GM18511 (cell line): ENCODE results near the gene GLB1L3.

ENCODE experiments used
- ATAC-seq: cut with Tn5 transposase; IDR thresholded peaks from one replicate; pipeline ENCODE4 v1.9.1; 2021; ENCODE audit warnings: mild to moderate bottlenecking, moderate library complexity; ENCODE audit not compliant: unreplicated experiment

GLB1L3 gene, protein sequence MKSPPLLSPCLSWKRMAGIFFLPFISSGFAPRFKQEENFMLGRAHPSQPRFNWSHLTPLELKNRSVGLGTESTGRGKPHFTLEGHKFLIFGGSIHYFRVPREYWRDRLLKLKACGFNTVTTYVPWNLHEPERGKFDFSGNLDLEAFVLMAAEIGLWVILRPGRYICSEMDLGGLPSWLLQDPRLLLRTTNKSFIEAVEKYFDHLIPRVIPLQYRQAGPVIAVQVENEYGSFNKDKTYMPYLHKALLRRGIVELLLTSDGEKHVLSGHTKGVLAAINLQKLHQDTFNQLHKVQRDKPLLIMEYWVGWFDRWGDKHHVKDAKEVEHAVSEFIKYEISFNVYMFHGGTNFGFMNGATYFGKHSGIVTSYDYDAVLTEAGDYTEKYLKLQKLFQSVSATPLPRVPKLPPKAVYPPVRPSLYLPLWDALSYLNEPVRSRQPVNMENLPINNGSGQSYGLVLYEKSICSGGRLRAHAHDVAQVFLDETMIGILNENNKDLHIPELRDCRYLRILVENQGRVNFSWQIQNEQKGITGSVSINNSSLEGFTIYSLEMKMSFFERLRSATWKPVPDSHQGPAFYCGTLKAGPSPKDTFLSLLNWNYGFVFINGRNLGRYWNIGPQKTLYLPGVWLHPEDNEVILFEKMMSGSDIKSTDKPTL

DNA sequence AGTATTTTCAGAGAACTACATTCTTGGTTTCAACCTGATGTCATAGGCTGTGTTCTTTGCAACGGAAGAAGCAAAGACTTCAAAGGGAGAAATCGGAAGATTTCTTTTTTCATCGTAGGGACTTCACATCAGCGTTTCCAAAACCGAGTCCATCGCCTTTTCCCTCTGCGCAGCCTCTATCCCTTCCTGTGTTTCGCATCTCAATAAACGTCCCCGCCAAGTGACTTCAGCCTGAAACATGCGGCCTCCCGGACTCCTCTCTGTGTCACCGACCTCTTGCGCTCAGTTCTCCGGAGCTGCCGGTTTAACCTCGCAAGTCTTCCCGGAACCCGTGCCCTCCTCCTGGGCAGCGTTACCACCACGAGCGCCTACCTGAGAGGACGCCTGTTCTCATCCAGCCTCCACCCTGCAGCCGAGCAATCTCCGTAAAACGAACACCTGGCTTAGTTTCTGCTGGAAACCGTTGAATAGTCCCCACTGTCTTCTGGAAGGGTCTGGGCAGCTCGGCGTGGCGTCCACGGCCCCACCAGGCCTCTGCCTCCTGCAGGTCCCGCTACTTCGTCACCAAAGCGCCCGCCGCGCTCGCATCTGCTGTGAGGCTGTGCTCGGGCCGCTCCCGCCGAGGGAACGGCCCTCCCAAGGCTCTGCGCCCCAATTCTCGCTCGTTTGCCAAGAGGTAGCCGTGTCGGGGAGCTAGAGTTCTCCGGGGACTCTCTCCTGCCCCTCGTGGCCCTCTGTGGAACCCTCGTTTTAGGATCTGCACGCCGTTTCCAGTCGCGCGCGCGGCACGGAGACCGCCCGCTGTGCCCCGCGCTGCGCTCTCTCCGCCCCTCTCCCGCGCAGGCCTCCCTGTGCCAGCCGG lies at the start of gene GLB1L3:
GLB1L3 (plus strand) TSS at position 846 of the 862 bp plus-strand sequence. CDS start 362 bp downstream, outside the sequence.
- peak; percentile 76 for ATAC-seq

DNA sequence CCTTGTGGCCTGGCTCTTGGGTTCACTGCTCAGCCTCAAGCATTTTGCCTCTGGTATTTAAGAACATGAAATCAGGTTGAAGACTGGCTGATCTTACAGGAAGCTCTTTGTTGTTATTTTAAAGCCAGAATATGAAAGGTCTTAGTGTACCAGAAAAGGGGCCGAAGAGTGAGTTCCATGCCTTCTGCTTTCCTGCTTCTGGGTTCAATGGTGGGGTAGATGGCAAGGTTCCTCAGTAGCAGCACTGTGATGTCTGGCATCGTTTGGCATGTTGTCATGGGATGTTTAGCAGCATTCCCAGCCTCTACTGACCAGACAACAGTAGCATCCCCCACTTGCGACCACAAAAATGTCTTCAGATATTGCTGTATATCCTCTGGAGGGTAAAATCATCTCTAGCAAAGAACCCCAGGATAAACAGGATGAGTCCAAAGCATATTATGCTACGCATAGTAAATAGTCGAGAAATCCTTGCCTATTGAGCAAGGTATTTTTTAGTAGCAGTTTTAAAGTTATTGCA lies 49.3 kb upstream of the GLB1L3 start:
- no peak for ATAC-seq

DNA sequence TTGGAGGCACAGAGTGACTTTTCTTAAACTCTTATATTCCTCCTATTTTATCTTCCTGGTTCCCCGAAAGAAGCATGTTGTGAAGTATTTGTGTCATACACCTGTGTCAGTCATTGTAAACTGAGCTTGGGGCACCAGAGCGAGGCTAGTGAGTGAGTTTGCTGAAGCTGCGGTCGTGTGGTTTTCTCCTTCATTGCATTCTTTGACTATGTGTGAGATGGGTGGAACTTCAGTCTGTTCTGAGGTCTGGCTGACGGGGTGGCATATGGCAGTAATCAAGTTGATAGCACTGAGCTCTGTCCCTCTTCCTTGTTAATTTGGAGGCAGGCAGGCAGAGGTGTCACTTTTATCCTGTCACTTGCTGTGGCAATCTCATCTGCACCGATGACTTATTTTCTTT lies 47.6 kb upstream of the GLB1L3 start:
- peak; percentile 58 for ATAC-seq

DNA sequence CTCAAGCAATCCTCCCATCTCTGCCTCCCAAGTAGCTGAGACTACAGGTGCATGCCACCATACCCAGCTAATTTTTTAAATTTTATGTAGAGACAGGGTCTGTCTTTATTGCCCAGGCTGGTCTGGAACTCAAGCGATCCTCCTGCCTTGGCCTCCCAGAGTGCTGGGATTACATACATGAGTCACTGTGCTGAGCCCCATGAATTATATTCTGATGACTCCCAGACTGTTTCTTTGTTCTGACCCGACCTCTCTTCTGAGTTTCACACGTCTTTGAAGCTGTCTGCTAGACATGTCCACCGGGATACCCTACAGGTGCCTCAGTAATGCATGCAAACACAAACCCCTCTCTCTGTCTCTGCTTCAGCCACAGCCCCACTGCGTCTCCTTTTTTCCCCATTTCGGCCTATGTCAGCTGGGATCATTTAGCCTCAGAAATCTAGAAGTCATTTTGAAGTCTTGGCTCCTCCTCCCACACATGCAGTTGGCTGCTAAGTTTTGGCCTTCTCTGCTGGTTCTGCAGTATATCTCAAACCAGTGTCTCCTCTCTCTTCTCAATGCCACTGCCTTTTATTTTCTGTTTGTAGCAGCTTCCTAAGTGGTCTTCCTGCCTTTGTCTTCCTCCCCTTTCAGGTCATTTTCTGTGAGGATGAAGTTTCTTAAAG lies 46.9 kb upstream of the GLB1L3 start:
- ATAC-seq, result no peak

DNA sequence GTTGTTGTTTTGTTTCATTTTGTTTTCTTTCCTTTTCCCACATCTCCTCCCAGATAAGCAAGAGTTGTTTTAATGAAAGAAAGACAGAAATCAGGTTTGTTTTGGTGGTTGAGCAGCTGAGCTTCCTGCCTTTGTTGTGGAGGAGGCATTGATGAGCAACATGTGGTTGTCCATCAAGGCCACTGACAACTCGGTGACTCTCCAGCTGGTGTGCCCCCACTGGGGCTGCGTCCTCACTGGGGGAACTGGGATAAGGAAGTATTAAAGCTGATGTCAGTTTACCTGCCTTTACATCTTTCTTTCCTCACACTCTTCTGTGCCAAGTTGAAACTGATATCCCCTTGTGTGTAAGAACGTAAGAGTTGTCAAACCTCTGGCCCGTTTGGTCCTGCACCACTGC lies 45.8 kb upstream of the GLB1L3 start:
- ATAC-seq, result no peak

DNA sequence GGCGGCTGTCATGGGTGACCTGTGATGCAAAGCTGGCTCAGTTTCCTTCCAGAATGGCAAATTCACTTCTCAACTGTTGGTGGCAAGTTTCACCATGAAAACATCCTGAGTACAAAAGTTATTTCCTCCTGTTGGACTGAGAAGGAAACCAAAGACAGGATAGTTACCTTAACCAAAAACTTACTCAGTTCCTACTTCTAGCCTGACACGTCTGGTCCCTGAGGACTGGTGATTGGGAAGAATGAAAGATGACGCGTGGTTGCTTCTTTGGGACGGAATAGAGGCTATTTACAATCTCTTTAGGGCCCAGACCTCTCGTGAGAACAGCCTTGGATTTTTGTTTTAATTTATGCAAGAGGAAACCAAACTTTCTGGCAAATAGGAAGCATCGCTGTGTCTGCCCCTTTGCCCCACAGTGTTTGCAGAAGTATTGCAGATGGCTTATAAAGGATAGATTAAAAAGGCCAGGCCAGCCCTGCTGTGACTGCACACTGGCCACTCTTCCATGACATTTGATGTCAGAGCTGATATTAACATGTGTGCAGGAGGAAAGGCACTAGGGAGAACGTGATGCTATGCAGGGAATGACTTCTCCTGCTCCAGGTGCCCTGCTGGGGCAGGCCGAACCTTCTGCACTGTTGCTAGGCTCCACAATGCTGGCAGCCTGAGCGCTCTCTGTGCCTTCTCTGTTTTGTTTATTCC lies 44.1 kb upstream of the GLB1L3 start:
- peak; percentile 30 for ATAC-seq

DNA sequence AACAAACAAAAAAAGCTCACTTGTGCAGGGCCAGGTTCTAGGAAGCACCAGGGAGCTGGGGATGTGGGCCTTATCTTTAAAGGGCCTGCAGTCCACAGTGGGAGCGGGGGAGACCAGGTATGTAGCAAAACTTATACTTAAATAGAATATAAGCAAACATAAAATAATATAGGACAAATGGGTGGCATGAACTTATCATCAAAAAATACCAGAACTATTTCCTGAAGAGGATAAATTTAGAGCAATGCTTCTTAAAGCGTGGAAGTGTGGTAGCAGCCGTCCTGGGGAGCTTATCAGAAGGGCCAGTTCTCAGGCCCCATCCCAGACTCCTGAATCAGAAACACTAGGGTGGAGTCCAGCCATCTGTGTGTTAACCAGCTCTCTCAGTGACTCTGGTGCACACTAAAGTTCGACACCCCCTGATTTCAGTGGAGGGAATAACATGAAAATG lies 42.4 kb upstream of the GLB1L3 start:
- ATAC-seq, result no peak

DNA sequence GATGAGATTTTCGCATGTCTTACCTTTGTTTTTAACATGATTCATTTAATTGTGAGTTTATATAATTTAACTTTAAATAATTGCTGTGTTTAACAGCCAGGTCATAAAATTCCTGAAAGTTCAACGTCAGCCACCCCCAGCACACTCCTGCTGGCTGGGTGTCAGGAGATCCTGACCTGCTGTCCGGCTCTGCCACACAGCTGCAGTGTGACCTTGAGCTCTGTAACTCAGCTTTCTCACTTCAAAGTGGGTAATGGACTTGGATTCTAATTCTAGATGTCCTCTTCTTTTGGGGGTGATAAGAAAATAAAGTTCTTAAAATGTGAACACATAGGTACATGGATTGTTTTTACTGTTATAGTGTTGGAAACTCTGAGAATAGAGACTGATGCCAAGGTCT lies 40.8 kb upstream of the GLB1L3 start:
- no peak for ATAC-seq

DNA sequence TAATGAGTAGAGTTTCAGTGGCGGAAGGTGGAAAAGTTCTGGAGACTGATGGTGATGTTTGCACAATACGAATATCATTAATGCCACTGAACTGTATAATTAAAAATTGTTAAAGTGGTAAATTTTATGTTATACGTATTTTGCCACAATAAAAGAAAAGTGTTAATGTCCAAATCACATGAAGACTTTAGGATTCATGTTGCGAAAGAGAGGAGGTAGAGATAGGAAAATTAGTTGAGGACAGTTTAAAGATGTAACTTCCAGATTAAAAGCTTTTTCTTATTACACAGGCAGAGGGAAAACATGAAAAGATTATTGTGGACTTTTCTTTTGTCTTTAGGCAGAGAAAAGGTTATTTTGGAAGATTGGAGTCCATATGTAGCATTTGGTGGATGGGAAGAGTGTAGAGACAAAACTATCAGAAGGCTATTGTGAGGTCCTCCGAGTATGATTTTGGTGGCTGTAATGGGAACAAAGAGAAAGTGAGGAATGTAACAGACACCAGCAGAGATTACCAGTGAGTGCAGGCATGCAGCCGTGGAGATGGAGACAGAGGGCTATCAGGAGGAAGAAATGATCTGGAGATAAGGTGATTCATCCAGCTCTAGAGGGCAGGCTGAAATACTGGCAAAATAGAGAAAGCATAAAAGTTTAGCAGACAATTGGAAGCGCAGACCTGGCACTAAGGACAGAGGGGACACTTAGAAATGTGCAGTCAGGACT lies 39.2 kb upstream of the GLB1L3 start:
- ATAC-seq, result no peak

DNA sequence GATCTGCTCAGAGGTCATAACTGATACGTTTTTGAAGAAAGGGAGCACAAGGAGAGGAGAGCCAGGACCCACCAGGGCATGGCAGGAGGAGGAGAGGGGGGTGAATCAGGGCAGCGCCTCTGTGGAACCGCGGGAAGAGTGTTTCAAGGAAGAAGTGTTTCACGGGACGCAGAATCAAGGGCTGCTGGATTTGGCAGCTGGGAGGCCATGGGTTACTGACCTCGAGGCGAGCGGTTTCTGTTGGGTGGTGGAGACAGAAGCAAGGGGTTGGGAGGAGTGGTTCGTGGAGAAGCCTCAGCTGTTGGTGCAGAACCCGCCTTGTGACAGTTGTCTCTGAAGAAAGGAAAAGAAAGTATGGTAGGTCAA lies 38.6 kb upstream of the GLB1L3 start:
- no peak for ATAC-seq

DNA sequence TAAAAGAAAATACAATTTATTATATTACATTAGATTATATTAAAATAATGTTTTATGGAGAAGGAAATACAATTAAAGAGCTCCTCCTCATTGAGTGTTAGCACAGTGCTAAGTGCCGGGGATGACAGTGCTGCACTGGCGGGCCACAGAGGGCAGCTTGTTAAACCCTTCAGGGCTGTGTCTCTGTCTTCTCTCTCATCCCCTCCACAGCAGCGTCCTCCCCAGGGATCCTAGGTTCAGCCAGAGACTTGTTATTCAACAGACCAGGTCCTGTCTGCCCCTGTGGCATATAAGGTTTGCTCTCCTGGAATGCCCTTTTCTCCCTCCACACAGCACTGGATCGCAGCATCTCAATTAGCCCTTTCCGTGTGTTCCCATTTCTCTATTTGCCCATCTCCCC lies 37.2 kb upstream of the GLB1L3 start:
- no peak for ATAC-seq

DNA sequence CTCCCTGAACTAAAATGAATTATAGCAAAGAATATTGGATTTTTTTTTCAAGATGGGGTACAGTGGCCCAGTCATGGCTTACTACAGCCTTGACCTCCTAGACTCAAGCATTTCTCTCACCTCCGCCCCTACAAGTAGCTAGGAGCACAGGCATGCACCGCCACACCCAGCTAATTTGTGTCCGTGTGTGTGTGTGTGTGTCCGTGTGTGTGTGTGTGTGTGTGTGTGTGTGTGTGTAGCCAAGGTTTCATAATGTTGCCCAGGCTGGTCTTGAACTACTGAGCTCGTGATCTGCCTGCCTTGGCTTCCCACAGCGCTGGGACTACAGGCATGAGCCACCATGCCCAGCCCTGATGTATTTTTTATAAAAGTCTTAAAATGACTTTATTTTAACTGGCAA lies 35.6 kb upstream of the GLB1L3 start:
- no peak for ATAC-seq

DNA sequence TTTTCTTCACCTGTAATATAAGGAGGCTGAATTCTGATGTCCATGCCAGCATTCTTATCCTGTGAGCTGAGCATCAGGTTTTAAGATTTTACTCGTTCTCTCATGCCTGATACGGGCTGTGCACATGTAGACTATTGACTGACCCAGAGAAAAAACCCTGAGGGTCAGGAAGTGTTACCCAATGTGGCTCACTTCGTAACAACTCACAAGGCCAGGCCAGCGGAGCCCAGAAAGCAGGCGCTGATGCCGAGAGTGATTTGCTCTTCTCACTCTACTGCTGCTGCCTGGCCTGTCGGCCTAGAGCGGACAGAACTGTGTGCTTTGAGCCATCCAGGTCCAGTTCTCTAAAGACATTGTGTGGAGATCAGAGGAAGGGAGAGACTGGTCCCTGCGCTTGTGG lies 33.8 kb upstream of the GLB1L3 start:
- ATAC-seq, result no peak

DNA sequence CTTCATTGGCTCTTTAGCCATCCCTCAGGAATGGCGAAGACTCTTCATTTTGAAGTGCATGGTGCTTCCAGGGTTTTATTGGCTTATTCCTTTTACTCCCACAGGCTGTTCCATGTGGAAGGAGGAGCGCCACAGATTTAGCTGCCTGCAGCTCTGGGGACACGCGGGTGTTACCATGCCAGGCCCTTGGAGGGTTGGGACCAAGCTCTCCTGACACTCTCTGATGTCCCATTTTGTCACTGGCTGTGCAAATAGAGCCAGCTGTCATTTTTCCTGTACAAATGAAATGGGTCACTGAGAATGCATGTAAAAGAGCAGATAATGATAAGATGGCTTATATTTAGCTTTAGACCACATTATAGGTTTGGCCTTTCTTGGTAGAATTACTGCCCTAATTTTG lies 32.3 kb upstream of the GLB1L3 start:
- no peak for ATAC-seq

DNA sequence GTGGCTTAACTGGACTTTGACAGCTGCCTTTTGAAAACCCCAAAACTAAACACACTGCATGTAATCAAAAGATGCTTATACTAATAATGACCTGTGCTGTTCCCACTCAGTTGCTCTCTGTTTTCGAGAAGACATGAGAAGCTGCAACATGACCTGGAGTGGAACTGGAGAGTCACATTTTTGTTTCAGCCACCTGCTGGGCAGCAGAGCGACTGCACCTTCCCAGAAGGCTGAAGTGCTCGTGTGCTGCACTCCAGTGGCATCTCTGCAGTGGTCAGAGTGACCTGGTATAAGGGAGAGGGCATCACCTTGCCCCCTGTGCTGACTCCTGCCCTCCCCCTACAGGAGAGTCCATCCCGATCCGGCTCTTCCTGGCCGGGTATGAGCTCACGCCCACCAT lies 31.6 kb upstream of the GLB1L3 start:
- peak; percentile 89 for ATAC-seq

DNA sequence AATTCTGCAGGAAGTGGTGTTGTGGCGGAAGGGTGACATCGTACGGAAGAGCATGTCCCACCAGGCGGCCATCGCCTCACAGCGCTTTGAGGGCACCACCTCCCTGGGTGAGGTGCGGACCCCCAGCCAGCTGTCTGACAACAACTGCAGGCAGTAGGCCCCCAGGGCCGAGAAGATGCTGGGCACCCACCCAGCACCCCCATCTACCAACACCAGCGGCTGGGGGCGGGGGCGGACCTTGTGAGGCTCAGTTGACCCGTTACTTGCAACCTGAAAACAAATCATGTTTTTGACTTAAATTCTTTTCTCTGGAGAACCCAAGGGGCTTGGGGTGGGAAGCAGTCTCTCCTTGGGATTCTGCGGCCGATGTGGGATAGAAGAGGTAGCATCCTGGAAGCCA lies 30.7 kb upstream of the GLB1L3 start:
- no peak for ATAC-seq

DNA sequence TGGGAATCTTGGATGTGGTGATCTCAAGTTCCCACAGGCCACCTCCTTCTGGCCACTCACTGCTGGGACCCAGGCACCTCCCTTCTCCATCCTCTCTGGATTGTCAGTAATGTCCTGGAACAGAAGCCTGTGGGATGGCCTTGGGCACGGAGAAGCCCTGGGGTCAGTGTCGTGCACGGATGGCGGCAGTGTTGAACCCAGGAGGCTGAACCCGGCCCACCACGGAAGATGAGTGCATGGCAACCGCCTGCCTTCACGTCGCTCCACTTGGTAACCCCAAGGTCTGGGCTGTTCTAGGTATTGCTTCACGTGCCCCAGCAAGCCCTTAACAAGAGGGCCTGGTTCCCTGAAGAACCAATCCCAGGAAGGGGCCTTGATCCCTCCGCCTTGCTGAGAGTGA lies 30.1 kb upstream of the GLB1L3 start:
- ATAC-seq, result no peak

DNA sequence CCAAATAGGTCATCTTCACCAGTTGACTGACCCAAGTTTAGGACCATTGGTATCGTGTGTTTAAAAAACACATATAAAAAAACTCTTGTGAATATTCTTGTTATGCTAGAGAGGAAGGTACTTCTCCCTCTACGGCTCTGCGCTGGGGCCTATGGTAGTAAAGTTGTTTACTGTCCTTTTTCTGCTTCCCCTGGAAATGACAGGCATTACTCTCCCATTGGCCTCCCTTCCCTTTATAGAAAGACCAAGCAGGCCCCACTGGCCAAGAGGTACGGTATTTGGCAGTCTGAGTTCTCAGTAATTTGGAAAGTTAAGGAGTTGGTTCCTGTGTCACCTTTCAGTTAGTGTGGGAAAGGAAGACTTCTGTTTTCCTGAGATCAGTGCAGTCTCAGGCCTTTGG lies 29.5 kb upstream of the GLB1L3 start:
- ATAC-seq, result no peak

DNA sequence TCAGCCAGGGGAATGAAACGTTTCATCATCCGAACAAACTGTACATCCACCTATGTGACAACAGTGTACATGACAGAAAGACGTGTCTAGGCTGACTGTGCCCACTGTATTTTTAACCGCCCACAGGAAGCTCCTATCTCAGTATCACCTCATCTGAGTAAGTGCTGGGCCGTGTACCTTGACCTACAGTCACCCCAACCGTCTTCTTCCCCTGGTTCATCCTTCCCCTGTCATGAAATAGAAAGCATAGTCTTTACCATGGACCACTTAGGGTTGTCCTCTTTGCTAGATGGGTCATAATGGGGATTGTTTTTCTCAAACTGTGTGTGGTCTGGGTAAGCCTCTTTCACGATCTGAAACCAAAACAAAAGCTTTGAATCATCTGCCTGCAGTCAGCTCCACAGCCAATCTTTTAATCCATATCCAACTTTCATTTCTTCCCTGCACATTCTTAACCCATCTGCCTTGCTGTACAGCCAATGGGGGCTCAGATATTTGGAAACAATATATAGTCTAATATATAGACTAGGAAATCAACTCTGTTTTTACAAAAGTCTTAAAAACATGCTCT lies 27.2 kb upstream of the GLB1L3 start:
- no peak for ATAC-seq
